H1 (cell line): ENCODE data around the gene CMBL. TPM values are rescaled to one million over a fixed set of nuclear protein-coding genes. Genes with fewer than 3 reads are reported as not detected.

ENCODE experiments used
- CTCF ChIA-PET: fragments of 300-600 bp; sonication (Branson Sonifier 250); formaldehyde crosslinking; loops from one replicate; lab custom pipeline; 2021; ENCODE audit not compliant: partially characterized antibody; lab: Charles Lee
- POLR2A ChIA-PET: fragments of 300-600 bp; sonication (Branson Sonifier 250); formaldehyde crosslinking; loops from one replicate; lab custom pipeline; 2021; ENCODE audit warnings: inconsistent platforms; ENCODE audit not compliant: partially characterized antibody; lab: Charles Lee
- DNase-seq, 2 experiments: peaks; one replicate each; pipeline versions ENCODE4 v3.0.0 to v3.0.0-alpha.2; 2010 to 2022; ENCODE audit warnings: low spot score in 2 of 2, low read depth in 1 of 2, mixed read lengths in 1 of 2
- FAIRE-seq: peaks from 2 replicates; lab custom pipeline; 2011; peaks lifted over from hg19 to GRCh38; lab: Jason Lieb, UNC
- H2AFZ ChIP-seq: 2 replicates; pipeline ENCODE4 v1.8.1; 2012; ENCODE audit warnings: low read length, inconsistent platforms
- H2AK5ac ChIP-seq: 2 replicates; pipeline ENCODE4 v1.6.1; 2013; ENCODE audit warnings: low read depth, low read length
- H2BK120ac ChIP-seq: replicated peaks from 2 replicates; pipeline ENCODE3; 2013; ENCODE audit warnings: low read depth, low read length, inconsistent platforms
- H2BK12ac ChIP-seq: 2 replicates; pipeline ENCODE4 v1.6.1; 2013; ENCODE audit warnings: low read depth, low read length
- H2BK15ac ChIP-seq: 2 replicates; pipeline ENCODE4 v1.6.1; 2013; ENCODE audit warnings: low read length
- H2BK20ac ChIP-seq: 2 replicates; pipeline ENCODE4 v1.6.1; 2013; ENCODE audit warnings: low read length
- H2BK5ac ChIP-seq: 2 replicates; pipeline ENCODE4 v1.6.1; 2013; ENCODE audit warnings: low read depth, low read length
- H3K14ac ChIP-seq: 2 replicates; pipeline ENCODE4 v1.6.1; 2013; ENCODE audit warnings: inconsistent platforms; ENCODE audit not compliant: insufficient read length
- H3K18ac ChIP-seq: 2 replicates; pipeline ENCODE4 v1.6.1; 2013; ENCODE audit warnings: low read length; ENCODE audit errors: extremely low read depth
- H3K23ac ChIP-seq: 2 replicates; pipeline ENCODE4 v1.6.1; 2013; ENCODE audit warnings: inconsistent platforms; ENCODE audit not compliant: insufficient read length
- H3K23me2 ChIP-seq: 2 replicates; pipeline ENCODE4 v1.6.1; 2013; ENCODE audit warnings: low read depth, low read length
- H3K27ac ChIP-seq: 2 replicates; pipeline ENCODE4 v1.6.1; 2011; ENCODE audit warnings: low read depth, low read length, inconsistent platforms
- H3K27me3 ChIP-seq, 4 experiments: replicated peaks in 1 of 4; 1 replicate in 1 of 4; 2 replicates in 3 of 4; pipeline versions ENCODE4 v1.6.1 to v1.8.1; 2011 to 2013; ENCODE audit warnings: low read length in 3 of 4, mild to moderate bottlenecking in 3 of 4, inconsistent platforms in 2 of 4, mixed read lengths in 2 of 4, moderate library complexity in 1 of 4; ENCODE audit not compliant: control insufficient read depth in 3 of 4, insufficient read depth in 3 of 4; ENCODE audit errors: extremely low read depth in 1 of 4
- H3K36me3 ChIP-seq, 4 experiments: 2 replicates each; pipeline versions ENCODE4 v1.6.1 to v1.8.1; 2011 to 2013; ENCODE audit warnings: mild to moderate bottlenecking in 4 of 4, low read length in 3 of 4, moderate library complexity in 2 of 4, control low read depth in 1 of 4, inconsistent platforms in 1 of 4; ENCODE audit not compliant: insufficient read depth in 4 of 4, control insufficient read depth in 2 of 4
- H3K4ac ChIP-seq: replicated peaks from 2 replicates; pipeline ENCODE3; 2013; ENCODE audit warnings: low read length, low read depth, mixed read lengths, inconsistent platforms; ENCODE audit not compliant: insufficient read length
- H3K4me1 ChIP-seq, 4 experiments: replicated peaks in 1 of 4; 1 replicate in 1 of 4; 2 replicates in 3 of 4; pipeline versions ENCODE4 v1.6.1 to v1.8.1; 2011 to 2013; ENCODE audit warnings: low read length in 3 of 4, inconsistent platforms in 2 of 4, mixed read lengths in 1 of 4; ENCODE audit not compliant: insufficient read depth in 4 of 4, control insufficient read depth in 3 of 4
- H3K4me2 ChIP-seq, 2 experiments: 2 replicates each; pipeline versions ENCODE4 v1.6.1 to v1.8.1; 2011 to 2013; ENCODE audit warnings: low read depth in 2 of 2, low read length in 2 of 2, control low read depth in 1 of 2, inconsistent platforms in 1 of 2, mild to moderate bottlenecking in 1 of 2; ENCODE audit not compliant: insufficient read depth in 1 of 2
- H3K4me3 ChIP-seq, 4 experiments: fragments of 200-600, 300-600 bp in 1 of 4; sonication (generic), shearing (Covaris generic), sonication (Bioruptor Twin) in 1 of 4; 2 replicates each; pipeline versions ENCODE4 v1.5.1 to v1.8.1; 2011 to 2016; ENCODE audit warnings: low read length in 4 of 4, low read depth in 3 of 4, control low read depth in 2 of 4, inconsistent platforms in 2 of 4, mild to moderate bottlenecking in 2 of 4, mixed read lengths in 1 of 4, moderate library complexity in 1 of 4; ENCODE audit not compliant: insufficient read depth in 2 of 4; ENCODE audit errors: extremely low read depth in 1 of 4
- H3K56ac ChIP-seq: replicated peaks from 2 replicates; pipeline ENCODE3; 2013; ENCODE audit warnings: low read depth, mild to moderate bottlenecking, mixed read lengths, low read length, inconsistent platforms; ENCODE audit not compliant: insufficient read length
- H3K79me1 ChIP-seq: 2 replicates; pipeline ENCODE4 v1.6.1; 2013; ENCODE audit warnings: low read depth, low read length, control low read depth
- H3K79me2 ChIP-seq, 2 experiments: 2 replicates each; pipeline versions ENCODE4 v1.6.1 to v1.8.1; 2012 to 2013; ENCODE audit warnings: low read length in 2 of 2, mild to moderate bottlenecking in 2 of 2, inconsistent platforms in 1 of 2; ENCODE audit not compliant: insufficient read depth in 2 of 2, control insufficient read depth in 1 of 2
- H3K9ac ChIP-seq, 4 experiments: replicated peaks in 1 of 4; 1 replicate in 1 of 4; 2 replicates in 3 of 4; pipeline versions ENCODE4 v1.6.1 to v1.8.1; 2011 to 2013; ENCODE audit warnings: low read depth in 3 of 4, low read length in 3 of 4, control low read depth in 2 of 4, mild to moderate bottlenecking in 2 of 4, moderate library complexity in 2 of 4, inconsistent platforms in 1 of 4; ENCODE audit errors: extremely low read depth in 1 of 4
- H3K9me3 ChIP-seq, 2 experiments: 2 replicates each; pipeline versions ENCODE4 v1.6.1 to v1.8.1; 2012 to 2013; ENCODE audit warnings: mild to moderate bottlenecking in 2 of 2, moderate library complexity in 2 of 2, control low read depth in 1 of 2, inconsistent platforms in 1 of 2, low read depth in 1 of 2, low read length in 1 of 2, mixed read lengths in 1 of 2; ENCODE audit not compliant: insufficient read depth in 2 of 2
- H4K20me1 ChIP-seq, 2 experiments: replicated peaks in 1 of 2; 2 replicates each; pipeline versions ENCODE3 to v1.8.1; 2011 to 2013; ENCODE audit warnings: inconsistent platforms in 2 of 2, low read length in 2 of 2, mild to moderate bottlenecking in 1 of 2; ENCODE audit not compliant: insufficient read depth in 2 of 2, control insufficient read depth in 1 of 2
- H4K5ac ChIP-seq: 2 replicates; pipeline ENCODE4 v1.6.1; 2013; ENCODE audit warnings: low read length, low read depth, mixed read lengths, inconsistent platforms; ENCODE audit not compliant: insufficient read length
- H4K8ac ChIP-seq: 2 replicates; pipeline ENCODE4 v1.8.0; 2013; ENCODE audit warnings: mild to moderate bottlenecking, moderate library complexity, low read length, inconsistent platforms; ENCODE audit not compliant: insufficient read depth; ENCODE audit errors: extremely low read depth
- H4K91ac ChIP-seq: replicated peaks from 2 replicates; pipeline ENCODE3; 2013; ENCODE audit warnings: low read length, mixed read lengths, inconsistent platforms; ENCODE audit not compliant: insufficient read length
- CBX8 ChIP-seq: fragments of 300-800, 300-1000 bp; sonication (generic); IDR thresholded peaks from 2 replicates; pipeline ENCODE4 v1.7.1; 2016; ENCODE audit warnings: low read depth, low read length, borderline replicate concordance
- CEBPB ChIP-seq: IDR thresholded peaks from 2 replicates; pipeline ENCODE4 v1.6.1; 2012; ENCODE audit warnings: low read depth, low read length
- EP300 ChIP-seq, 2 experiments: IDR thresholded peaks; 1 replicate in 1 of 2; 2 replicates in 1 of 2; pipeline ENCODE4 v1.6.1; 2011 to 2012; ENCODE audit warnings: low read depth in 2 of 2, low read length in 2 of 2, mild to moderate bottlenecking in 2 of 2, borderline replicate concordance in 1 of 2, inconsistent platforms in 1 of 2, moderate library complexity in 1 of 2
- KDM4A ChIP-seq: IDR thresholded peaks from one replicate; pipeline ENCODE4 v1.7.1; 2012; ENCODE audit warnings: low read depth, mild to moderate bottlenecking, moderate library complexity, low read length, inconsistent platforms; ENCODE audit not compliant: severe bottlenecking
- NRF1 ChIP-seq: IDR thresholded peaks from 2 replicates; pipeline ENCODE4 v1.6.1; 2011; ENCODE audit warnings: mild to moderate bottlenecking, low read depth, low read length, improper control_type of control experiment
- SIRT6 ChIP-seq: IDR thresholded peaks from one replicate; pipeline ENCODE4 v1.7.1; 2012; ENCODE audit warnings: low read length, inconsistent platforms
- SP2 ChIP-seq: IDR thresholded peaks from 2 replicates; pipeline ENCODE4 v1.6.1; 2012; ENCODE audit warnings: mild to moderate bottlenecking, low read length, inconsistent platforms
- SRF ChIP-seq: IDR thresholded peaks from 2 replicates; pipeline ENCODE4 v1.6.1; 2011; ENCODE audit warnings: mild to moderate bottlenecking, low read depth, low read length, moderate library complexity
- TAF7 ChIP-seq: optimal IDR thresholded peaks from 2 replicates; pipeline ENCODE3; 2011; ENCODE audit warnings: low read depth, mild to moderate bottlenecking, inconsistent platforms, low read length, moderate library complexity, borderline replicate concordance
- WGBS, 2 experiments: shearing (Covaris generic) in 1 of 2; methylation state at CpG; one replicate each; pipeline versions ENCODE4 v1.1.6 to v1.1.7; 2013 to 2015; ENCODE audit warnings: low lambda C conversion rate in 2 of 2, mixed read lengths in 2 of 2, inconsistent platforms in 1 of 2, low coverage in 1 of 2, missing lambda C conversion rate in 1 of 2; ENCODE audit not compliant: insufficient replicate concordance in 2 of 2, insufficient coverage in 1 of 2, insufficient read length in 1 of 2; ENCODE audit errors: extremely low coverage in 1 of 2, missing lambda C conversion rate in 1 of 2; 5-methylcytosine and 5-hydroxymethylcytosine counted together
- polyA plus RNA-seq, 7 experiments: library from polyadenylated mRNA; depleted of rRNA in 3 of 7; stranded (reverse) in 5 of 7; unstranded in 2 of 7; fragments of >200 nt in 5 of 7; fragments of 200-250 nt in 2 of 7; gene quantifications; 1 replicate in 5 of 7; 2 replicates in 1 of 7; 4 replicates in 1 of 7; pipeline versions ENCODE4 v1.2.1 to v1.2.3, GENCODE V29; 2011 to 2013; ENCODE audit warnings: missing spikeins in 2 of 7, mixed read lengths in 2 of 7
- total RNA-seq: library from RNA; stranded (reverse); fragmentation: NEBNext Ultra II Directional; extraction: Animal tissue kit (Norgen Biotek cat#: 25700); gene quantifications from 2 replicates; pipeline ENCODE4 v1.2.1, GENCODE V29; 2021
- TF ChIP-seq, protein P1 (sequence below): IDR thresholded peaks from 2 replicates; pipeline ENCODE4 v1.6.1; 2012; ENCODE audit warnings: low read length, inconsistent platforms

CMBL gene
- total and polyA plus RNA-seq, 2 of the 8 experiments (the other 6 are each of a cell fraction or from before 2014, with no cell fraction given), result 27.9 to 32.1 TPM

- no peak for DNase-seq
- WGBS, 2 experiments, result 94% methylated on average over 8 of the region's 8 CpGs; no CpG with 5 or more reads in 1 of the 2 experiments
- Histone ChIP-seq H2AK5ac (no peak overlapping the region), H3K4me1 (no peaks in the 10 kb centered on the region; a peak in 1 of 7 replicates), H3K23ac (no peak overlapping the region), H2BK120ac (no peak overlapping the region), H3K23me2 (no peaks in the 10 kb centered on the region), H4K8ac (no peak overlapping the region), H4K91ac (no peak overlapping the region), H3K14ac (no peak overlapping the region), H3K4ac (no peak overlapping the region), H2BK20ac (no peak overlapping the region), H3K27ac (no peak overlapping the region), H3K79me1 (no peaks in the 10 kb centered on the region), H3K36me3 (no peaks in the 10 kb centered on the region), H2BK12ac (no peak overlapping the region), H3K18ac (no peak overlapping the region), H3K56ac (no peak overlapping the region), H2BK15ac (no peak overlapping the region), H4K20me1 (no peaks in the 10 kb centered on the region), H3K4me2 (no peak overlapping the region), H2BK5ac (no peak overlapping the region), H2AFZ (no peak overlapping the region), H3K4me3 (no peak overlapping the region), H3K79me2 (peaks cover 0 to 4% of the 10 kb centered on the region in 2 experiments; a peak in 1 of 4 replicates), H3K9me3 (0 out of 4 replicates have a peak, but pooled peaks cover 0 to 5% of the 10 kb centered on the region in 2 experiments), H3K9ac (no peak overlapping the region), H4K5ac (no peak overlapping the region), H3K27me3 (no peaks in the 10 kb centered on the region)
- POLR2A ChIA-PET, result interaction anchor here (1.2 to 1.5 kb wide), 2 partner anchors 45 to 57 kb away, joined by 3 to 4 read pairs; partner anchors contain the start of gene MARCHF6
- CTCF ChIA-PET, result interaction anchor here (0.6 to 1.6 kb wide), 8 partner anchors 9 to 561 kb away, joined by 3 to 8 read pairs (median 3); no protein-coding TSS in a partner anchor
- no peak for TF ChIP-seq SP2
- TF ChIP-seq NRF1, result no peak
- no peak for TF ChIP-seq SIRT6
- no peak for TF ChIP-seq KDM4A
- no peak for TF ChIP-seq TAF7
- TF ChIP-seq SRF, result no peak
- no peak for TF ChIP-seq CEBPB
- TF ChIP-seq, protein P1, sequence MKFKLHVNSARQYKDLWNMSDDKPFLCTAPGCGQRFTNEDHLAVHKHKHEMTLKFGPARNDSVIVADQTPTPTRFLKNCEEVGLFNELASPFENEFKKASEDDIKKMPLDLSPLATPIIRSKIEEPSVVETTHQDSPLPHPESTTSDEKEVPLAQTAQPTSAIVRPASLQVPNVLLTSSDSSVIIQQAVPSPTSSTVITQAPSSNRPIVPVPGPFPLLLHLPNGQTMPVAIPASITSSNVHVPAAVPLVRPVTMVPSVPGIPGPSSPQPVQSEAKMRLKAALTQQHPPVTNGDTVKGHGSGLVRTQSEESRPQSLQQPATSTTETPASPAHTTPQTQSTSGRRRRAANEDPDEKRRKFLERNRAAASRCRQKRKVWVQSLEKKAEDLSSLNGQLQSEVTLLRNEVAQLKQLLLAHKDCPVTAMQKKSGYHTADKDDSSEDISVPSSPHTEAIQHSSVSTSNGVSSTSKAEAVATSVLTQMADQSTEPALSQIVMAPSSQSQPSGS, result no peak
- no peak for TF ChIP-seq EP300 (IDR thresholded peaks at IDR 0.05; ENCODE audit: borderline replicate concordance in 1 of 2, low read depth in 2 of 2, low read length in 2 of 2)
- TF ChIP-seq CBX8, result no peak
- no peak for FAIRE-seq
These were observed 11.9 kb downstream of the CMBL start for GRCh38 chr5:10295619-10296326.
